Stimulated activated CD8-positive, alpha-beta memory T cell treated with anti-CD3 and anti-CD28 coated beads, Interleukin-7, amount 100 ng/mL, for 24 hours (primary cell): Measurements from ENCODE around the gene TCP11L2.
"Not testable (repeated sequence)": the region's sequence is repeated elsewhere in the genome, so short reads cannot be mapped to it uniquely, and the experiment has no call there.

Experiments used
- DNase-seq: peaks from one replicate; pipeline ENCODE4 v3.0.0-alpha.2; 2020; ENCODE audit warnings: low read depth

The TCP11L2 gene

DNA sequence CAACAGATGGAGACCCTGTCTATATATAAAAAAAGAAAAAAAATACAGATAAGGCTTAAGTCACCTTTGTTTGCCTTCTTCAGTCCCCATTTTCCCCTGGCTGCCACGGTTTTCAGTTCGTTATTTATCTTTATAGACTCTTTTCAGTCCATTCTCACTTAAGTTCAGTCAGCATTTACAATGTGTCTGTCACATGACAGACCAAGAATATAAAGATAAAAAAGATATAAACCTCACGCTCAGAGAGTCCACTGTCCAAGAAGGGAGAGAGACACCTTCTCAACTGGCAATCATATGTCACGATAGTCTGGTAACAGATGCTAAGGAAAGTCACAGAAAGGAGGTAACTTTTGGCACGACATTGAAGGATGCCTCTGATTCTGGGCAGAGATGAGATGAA, 41.6 kb downstream of the TCP11L2 start:
- DNase-seq = no peak

DNA sequence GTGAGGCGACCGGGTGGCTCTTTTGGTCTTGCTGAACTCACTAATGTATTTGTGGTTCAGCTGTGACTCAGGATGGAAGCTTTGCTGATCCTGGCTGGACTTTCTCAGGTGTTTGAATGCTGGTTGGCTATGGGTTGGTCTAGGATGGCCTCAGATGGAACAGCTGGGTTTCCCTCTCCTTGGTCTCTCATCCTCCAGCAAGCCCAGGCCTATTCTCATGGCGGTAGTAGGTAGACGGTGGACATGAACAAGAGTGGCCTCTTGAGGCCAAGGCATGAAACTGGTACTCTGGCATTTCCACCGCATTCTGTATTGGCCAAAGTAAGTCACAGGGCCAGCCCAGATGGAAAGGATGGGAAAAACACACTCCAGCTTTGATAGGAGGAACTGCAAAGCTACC, 43.2 kb downstream of the TCP11L2 start:
- DNase-seq = no peak

- no peak for DNase-seq
Measured at GRCh38 chr12:106348411-106348810, 45.9 kb downstream of the TCP11L2 start.

DNA sequence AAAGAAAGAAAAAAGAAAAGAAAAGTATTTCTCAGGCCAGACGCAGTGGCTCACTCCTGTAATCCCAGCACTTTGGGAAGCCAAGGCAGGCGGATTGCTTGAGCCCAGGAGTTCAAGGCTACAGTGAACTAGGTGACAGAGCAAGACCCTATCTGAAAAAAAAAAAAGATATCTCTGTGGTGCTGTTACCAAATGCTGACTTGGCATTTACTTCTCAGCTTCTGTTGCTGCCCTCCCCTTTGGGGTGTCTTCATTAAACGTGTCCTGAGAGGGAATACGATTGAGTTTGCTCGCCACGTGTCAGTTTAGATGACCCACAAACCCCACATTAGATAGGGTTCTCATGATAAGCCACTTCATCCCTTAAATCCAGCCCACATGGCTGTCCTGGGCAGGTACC, 50.6 kb downstream of the TCP11L2 start:
- DNase-seq = no peak

- peak; percentile 91 for DNase-seq
Measured at GRCh38 chr12:106357549-106358395, 55.2 kb downstream of the TCP11L2 start, which contains the start of gene POLR3B. Gene POLR3B, plus strand, starts transcription at chr12:106357748. Its CDS starts 132 bp downstream, at chr12:106357880.

GRCh38 chr12:106358396-106359241, 56.1 kb downstream of the TCP11L2 start:
- no peak for DNase-seq

DNA sequence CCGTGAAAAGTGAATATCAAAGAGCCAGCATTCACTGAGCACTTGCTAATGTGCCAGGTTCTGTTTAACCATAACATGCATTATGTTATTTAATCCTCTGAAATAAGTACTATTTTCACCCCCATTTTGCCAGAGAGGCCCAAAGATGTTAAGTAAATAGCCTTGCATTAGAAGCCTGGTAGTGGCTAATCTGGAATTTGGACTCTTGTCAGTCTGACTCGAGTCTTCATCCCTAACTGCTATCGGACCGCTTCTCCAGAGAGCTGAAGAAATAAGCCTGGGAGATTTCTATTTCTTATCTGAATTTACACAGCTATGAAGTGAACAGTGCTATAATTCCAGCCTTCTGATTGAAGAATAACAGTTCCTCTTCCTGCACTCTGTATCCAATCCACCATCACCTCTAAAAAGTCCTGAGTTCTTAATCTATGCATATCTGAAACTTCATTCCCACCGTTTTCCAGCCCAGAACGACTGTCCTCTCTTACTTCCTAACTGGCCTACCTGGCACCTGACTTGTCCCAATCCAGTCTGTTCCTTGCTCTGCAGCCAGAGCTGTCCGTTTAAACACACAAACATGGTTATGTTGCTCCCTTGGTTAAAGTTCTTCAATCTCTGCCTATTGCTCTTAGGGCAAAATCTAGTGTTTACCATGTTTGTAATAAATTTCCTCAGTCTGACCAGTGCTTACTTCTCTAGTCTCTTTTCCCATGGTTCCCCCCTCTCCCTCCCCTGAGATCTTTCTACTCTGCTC, 57.3 kb downstream of the TCP11L2 start:
- no peak for DNase-seq

- no peak for DNase-seq
Measured at GRCh38 chr12:106360400-106360994, 58.0 kb downstream of the TCP11L2 start.

- DNase-seq = no peak
Measured at GRCh38 chr12:106362971-106363370, 60.4 kb downstream of the TCP11L2 start.

GRCh38 chr12:106364261-106364660, 61.7 kb downstream of the TCP11L2 start:
- DNase-seq = no peak

DNA sequence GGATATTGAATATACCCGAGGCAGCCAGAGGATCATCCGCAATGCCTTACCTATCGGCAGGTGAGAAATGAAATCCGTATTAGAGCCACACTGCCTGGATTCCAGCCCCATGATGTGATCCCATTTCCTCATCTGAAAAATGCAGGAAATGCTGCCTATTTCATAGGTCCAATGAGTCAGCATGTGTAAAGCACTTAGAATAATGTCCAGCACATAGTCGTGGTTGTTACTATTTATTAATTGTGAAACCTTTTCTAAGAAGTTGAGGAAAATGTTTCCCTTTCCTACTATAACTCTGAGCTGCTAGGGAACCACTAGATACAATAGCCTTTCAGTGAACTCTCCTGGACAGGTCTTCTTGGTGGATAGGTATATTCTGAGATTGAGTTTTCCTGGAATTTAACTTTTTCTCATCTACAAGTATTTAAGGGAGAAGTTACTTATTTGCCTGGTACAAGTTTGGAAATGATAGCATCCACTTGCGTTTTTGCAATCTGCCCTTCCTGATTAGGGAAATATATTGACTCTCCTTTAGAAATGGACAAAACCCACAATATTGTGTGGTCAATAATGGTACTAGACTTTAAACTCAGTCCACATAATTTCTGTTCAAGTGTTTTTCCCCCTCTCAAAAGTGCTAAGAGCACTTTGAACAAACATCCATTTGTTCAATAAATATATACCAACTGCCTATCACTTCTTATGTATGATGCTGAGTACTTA, 67.3 kb downstream of the TCP11L2 start:
- DNase-seq = no peak

DNA sequence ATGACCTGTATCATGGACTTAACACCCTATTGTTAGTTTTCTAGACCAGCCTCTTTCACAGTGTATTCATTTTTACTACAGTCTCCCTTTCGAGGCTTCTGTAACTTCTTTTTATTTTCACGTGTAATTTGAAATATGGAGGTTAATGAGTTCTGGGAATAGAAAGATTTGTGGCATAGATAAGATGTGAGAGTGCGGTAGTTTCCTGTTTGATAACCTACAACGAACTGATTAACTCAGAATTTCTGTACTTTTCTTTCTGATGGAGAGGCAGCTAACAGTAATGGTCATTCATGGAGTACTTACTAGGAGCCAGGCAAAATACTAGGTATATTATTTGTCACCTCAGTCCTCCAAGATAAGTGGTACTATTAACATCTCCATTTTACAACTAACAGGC, 76.3 kb downstream of the TCP11L2 start:
- no peak for DNase-seq

- no peak for DNase-seq
Measured at GRCh38 chr12:106380954-106381353, 78.4 kb downstream of the TCP11L2 start.

DNA sequence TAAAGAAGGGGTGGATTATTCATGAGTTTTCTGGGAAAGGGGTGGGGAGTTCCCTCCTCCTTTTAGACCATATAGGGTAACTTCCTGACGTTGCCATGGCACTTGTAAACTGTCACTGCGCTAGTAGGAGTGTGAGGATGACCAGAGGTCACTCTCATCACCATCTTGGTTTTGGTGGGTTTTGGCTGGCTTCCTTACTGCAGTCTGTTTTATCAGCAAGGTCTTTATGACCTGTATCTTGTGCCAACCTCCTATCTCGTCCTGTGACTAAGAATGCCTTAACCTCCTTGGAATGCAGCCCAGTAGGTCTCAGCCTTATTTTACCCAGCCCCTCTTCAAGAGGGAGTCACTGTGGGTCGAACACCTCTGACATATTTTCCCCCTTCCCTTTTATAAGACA, 79.3 kb downstream of the TCP11L2 start:
- not testable (repeated sequence) for DNase-seq

- DNase-seq = no peak
Measured at GRCh38 chr12:106386813-106387535, 84.4 kb downstream of the TCP11L2 start.

- DNase-seq = no peak
Measured at GRCh38 chr12:106387848-106388377, 85.4 kb downstream of the TCP11L2 start.

DNA sequence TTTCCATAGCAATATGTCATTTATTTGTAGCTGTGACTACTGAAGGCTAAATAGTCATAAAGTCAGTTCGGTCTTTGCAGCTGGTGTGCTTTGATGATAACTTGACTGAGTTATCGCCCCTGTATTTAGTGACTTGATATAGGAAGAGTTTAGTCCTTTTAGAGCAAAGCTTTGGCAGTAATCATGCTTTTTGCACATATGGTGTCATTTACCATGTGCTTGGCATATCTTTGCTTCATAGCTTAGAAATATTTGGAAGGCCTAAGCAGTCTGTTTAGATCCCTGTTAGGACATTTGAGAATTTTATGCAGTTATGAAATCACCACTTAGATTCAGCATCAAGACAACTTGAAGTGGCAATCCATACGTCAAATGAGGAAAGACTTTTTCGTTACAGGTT, 86.6 kb downstream of the TCP11L2 start:
- no peak for DNase-seq

- DNase-seq = no peak
Measured at GRCh38 chr12:106392759-106393158, 90.2 kb downstream of the TCP11L2 start.
